ENCODE measurements around the gene ARL2BP.

Gene ARL2BP

GRCh38 chr16:57235128-57236021, 9.7 kb upstream of the ARL2BP start:
- DNase-seq (ENCODE audit: low spot score): no peak

GRCh38 chr16:57236022-57236350, 9.1 kb upstream of the ARL2BP start:
- DNase-seq (ENCODE audit: low spot score): no peak

GRCh38 chr16:57238682-57239081, 6.4 kb upstream of the ARL2BP start:
- no peak for DNase-seq (ENCODE audit: low spot score)

DNA sequence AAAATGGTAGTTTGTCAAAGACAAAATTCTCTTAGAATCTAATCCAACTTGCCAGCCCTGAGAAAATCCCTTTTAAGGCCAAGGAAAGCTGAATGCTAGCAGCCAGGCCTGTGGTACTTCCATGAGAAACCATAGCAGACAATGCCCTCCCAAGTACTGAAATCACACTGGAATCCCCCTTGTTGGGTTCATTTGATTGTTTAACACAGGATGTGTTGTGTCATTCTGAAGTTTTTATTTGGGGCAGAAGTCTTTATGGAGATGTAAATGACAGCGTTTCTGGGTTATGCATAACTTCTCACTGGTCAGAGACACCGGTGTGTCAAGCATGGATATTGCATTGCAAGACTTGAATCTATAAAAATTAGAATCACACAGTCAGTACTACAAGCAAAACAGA, 6.0 kb upstream of the ARL2BP start:
- DNase-seq (ENCODE audit: low spot score): no peak

DNA sequence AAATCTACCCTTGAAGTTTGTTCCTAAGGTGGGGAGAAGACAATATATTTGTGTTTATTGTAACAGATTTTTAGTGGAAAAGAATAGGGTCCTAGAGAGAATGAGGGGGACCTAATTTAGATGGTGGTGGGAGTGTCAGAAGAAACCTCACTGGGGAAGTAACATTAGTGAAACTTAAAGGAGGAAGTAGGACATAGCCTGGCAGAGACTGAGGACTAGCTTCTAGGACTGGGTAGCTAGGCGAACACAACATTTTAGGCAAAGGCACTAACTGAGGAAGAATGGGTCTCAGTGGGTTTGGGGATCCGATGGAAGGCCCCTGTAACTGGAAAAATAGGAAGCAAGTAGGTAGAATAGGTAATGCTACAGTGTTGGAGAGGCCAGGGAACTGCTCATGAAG, 4.2 kb upstream of the ARL2BP start:
- DNase-seq (ENCODE audit: low spot score): no peak

- no peak for DNase-seq (ENCODE audit: low spot score)
Observed at GRCh38 chr16:57242650-57243049, 2.4 kb upstream of the ARL2BP start.

DNA sequence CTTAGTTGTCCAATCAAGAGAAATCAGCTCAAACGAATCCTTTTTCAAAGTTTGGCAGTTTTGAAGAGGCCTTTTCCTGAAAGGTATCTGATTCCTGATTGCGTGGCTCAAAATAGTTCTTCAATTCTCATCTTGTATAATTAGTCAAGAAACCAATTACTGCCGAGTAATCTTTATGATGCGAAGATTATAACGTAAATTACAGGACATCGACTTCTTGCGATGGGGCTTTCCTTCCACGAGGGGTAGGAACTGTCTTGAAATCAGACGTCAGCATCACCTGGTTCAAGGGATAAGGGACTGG, 644 bp upstream of the ARL2BP start:
- DNase-seq (ENCODE audit: low spot score): no peak

GRCh38 chr16:57245472-57246113, 534 bp downstream of the ARL2BP start:
- peak; percentile 54 for DNase-seq (ENCODE audit: low spot score)

DNA sequence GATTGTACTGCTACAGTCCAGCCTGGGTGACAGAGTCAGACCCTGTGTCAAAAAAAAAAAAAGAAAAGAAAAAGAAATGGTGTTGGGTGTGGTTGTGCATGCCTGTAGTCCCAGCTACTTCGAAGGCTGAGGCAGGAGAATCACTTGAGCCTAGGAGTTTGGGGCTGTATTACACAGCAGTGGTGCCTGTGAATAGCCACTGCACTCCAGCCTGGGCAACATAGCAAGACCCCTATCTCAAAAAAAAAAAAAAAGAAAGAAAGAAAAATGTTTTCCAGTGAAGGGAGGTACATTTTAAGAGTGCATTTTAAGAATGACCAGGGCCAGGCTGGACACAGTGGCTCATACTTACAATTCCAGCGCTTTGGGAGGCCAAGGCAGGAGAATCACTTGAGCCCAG, 6.3 kb downstream of the ARL2BP start:
- no peak for DNase-seq (ENCODE audit: low spot score)

DNA sequence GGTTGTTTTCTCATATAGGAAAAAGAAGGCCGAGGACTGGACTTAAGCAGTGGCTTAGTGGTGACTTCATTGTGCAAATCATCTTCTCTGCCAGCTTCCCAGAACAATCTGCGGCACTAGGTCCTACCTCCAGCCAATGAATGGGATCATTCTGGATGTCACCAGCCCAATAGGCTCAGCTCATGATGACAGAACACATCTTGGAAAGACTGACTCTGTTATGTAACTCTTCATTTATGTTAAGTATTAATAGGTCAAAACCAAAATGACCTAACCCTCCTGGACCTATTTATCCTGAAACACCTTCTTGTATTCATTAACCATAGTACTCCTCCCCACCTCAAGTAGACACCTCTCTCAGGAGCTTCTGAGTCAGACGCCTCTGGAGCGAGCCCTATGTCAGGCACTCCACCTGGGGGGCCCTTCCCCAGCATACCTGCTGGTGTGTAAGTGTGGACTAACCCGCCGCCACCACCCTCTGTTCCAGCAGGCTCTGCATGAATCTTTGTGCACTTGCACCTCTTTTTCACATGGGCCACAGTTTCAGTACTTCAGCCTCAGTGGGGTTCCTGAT, 7.2 kb downstream of the ARL2BP start:
- no peak for DNase-seq (ENCODE audit: low spot score)

GRCh38 chr16:57253466-57253865, 8.4 kb downstream of the ARL2BP start:
- DNase-seq (ENCODE audit: low spot score): no peak

DNA sequence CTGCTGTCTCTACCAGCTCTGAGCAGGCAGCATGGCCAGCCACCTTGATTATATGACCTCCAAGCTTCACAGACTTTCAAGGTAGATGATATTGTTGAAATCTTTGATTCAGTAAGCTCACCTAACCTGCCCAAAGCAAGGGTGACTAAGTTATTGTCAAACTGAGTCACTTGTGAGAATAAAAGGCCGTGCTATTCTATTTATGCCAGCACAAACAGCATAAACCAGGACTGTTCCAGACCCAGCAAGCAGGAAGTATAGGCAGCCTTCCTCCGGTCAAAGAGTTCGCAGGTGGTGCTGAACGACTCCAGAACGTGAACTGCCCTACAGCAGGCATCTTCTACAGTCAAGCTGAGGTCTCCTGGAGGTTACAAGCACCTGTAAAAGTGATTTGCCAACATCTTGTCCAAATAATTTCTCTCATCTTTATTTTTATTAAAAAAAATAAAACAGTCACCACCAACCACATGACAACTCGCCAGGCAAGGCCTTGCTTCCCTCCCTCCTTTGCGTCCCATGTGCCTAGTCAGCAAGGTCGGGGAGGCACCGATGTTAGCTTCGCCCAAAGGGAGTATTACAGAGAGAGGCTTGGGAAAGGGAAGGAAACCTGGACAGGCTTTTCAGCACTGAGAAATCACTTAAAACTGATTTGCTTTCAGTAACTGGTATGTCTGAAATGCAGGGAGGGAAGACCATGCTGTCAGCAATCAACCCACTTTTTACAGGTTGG, 10.8 kb downstream of the ARL2BP start:
- no peak for DNase-seq (ENCODE audit: low spot score)

DNA sequence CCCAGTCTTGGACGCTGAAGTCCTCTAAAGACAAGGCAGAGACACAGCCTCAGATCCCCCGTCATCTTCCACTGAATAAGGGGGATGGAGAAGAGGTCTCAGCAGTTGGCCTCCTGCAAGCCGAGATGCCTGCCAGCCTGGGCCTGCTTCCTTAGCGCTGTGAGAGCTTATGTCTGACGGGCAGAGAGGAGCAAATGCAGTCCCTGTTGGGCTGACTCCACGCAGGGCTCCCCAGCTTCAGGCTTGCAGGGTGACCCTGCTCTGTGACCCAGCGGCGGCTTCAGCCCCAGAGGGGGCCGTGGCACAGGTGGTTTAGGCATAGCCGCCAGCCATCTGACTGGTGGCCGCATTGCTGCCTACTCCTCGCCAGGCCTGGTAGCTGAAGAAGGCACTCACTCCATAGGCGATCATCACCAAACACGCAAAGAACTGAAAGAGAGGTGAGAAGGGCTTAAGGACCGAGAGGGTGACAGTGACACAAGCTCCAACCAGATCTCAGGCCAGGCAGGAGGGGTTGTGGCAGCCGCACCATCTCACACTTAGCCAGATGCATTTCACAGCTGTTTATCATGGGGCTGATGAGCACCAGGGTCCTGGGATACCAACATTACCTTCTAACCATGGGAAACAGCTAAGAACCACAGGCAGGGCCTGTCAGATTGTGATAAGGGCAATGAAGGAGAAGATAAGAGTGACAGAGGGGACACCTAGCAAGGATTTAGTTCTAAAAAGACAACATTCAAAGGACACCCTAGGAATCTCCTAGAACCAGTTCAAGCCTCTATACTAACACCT, 11.7 kb downstream of the ARL2BP start:
- DNase-seq (ENCODE audit: low spot score): no peak

DNA sequence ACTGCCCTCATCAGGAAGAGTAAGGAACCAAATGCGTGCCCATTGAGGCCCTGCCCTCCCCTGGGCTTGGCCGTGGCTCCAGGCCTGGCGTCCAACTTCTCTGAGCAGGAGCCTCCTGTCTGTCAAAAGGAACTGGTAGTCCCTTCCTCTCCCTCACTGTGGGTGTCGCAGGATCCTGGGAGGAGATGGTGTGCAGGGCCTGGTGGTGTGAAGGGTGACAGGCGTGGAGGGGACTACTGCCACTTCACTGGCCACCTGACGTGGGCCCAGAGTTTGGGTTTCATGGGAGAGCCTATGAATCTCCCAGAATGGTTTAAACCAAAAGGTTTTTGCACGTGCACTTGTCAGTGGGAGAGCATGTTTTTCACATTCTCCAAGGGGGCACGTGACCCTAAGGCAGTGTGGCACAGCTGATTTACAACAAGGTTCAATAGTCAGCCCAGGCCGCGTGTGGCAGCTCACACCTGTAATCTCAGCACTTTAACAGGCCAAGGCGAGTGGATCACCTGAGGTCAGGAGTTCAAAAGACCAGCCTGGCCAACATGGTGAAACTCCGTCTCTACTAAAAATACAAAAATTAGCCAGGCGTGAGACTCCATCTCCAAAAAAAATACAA, 12.5 kb downstream of the ARL2BP start:
- DNase-seq (ENCODE audit: low spot score): no peak

- no peak for DNase-seq (ENCODE audit: low spot score)
Observed at GRCh38 chr16:57258226-57258909, 13.3 kb downstream of the ARL2BP start.

DNA sequence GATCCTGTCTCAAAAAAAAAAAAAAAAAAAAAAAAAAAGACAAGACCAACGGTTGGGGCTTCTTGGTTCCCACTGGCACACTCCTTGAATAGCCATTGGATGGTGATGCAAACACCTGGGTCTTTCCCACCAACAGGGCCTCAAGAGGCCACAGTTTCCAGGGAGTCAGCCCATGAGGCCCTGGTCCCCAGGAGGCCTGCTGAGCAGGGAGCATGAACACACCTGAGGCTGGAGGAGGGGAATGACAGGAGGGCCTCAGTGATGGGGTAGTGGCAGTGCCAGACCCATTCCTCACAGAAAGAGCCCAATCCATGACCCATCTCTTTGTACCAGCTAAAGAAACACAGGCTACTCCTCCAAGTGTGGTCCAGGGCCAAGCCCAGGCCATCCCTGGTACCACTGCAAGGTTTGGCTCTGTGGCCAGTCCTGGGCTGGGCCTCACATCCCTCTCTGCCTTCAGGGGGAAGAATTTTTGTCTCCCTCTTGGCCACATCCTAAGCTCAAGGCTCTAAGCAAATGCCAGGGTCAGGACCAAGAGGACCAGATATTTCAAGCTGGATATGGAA, 13.9 kb downstream of the ARL2BP start:
- no peak for DNase-seq (ENCODE audit: low spot score)

GRCh38 chr16:57260294-57260929, 15.4 kb downstream of the ARL2BP start:
- peak; percentile 52 for DNase-seq (ENCODE audit: low spot score)

DNA sequence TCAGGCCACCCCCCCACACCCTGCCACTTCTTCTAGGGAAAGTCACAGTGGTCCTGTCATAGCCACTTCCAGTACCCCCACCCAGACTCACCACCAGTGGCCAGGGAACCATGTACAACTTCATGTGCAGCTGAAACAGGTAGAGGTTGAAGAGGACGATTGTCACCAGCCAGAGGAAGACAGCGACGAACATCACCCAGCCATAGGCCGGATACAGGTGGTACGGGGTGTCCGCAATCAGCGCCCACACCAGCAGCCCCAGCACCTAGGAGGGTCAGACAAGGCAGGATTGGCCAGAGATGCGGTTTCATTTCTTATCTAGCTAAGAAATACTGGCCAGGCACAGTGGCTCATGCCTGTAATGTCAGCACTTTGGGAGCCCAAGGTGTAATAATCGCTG, 16.7 kb downstream of the ARL2BP start:
- no peak for DNase-seq (ENCODE audit: low spot score)

- no peak for DNase-seq (ENCODE audit: low spot score)
Observed at GRCh38 chr16:57262841-57263540, 17.9 kb downstream of the ARL2BP start.
